GM23248 (cell line): ENCODE measurements around the gene RAB43. TPM values are rescaled to one million over a fixed set of nuclear protein-coding genes. Genes with fewer than 3 reads are reported as not detected.

ENCODE experiments used
- DNase-seq: peaks from one replicate; pipeline ENCODE4 v3.0.0-alpha.2; 2015
- H2AFZ ChIP-seq: fragments of 200-600 bp; sonication (generic); 2 replicates; pipeline ENCODE4 v1.6.1; 2016; ENCODE audit warnings: antibody characterized with exemption
- H3F3A ChIP-seq: fragments of 200-600 bp; sonication (generic); 2 replicates; pipeline ENCODE4 v1.6.1; 2016; ENCODE audit warnings: mild to moderate bottlenecking, antibody characterized with exemption, mixed run types; ENCODE audit not compliant: insufficient read depth
- H3K27ac ChIP-seq: fragments of 200-600 bp; sonication (generic); 2 replicates; pipeline ENCODE4 v1.5.1; 2016; ENCODE audit warnings: mild to moderate bottlenecking
- H3K27me3 ChIP-seq: fragments of 200-600 bp; sonication (generic); replicated peaks from 2 replicates; pipeline ENCODE4 v1.6.1; 2016; ENCODE audit warnings: mild to moderate bottlenecking; ENCODE audit not compliant: insufficient read depth
- H3K36me3 ChIP-seq: fragments of 200-600 bp; sonication (generic); 2 replicates; pipeline ENCODE4 v1.6.1; 2016; ENCODE audit warnings: low read depth, mild to moderate bottlenecking
- H3K4me1 ChIP-seq: fragments of 200-600 bp; sonication (generic); 2 replicates; pipeline ENCODE4 v1.6.1; 2016; ENCODE audit warnings: mild to moderate bottlenecking; ENCODE audit not compliant: insufficient read depth
- H3K4me2 ChIP-seq: fragments of 200-600 bp; sonication (generic); one replicate; pipeline ENCODE4 v1.6.1; 2016; ENCODE audit warnings: mild to moderate bottlenecking; ENCODE audit not compliant: unreplicated experiment
- H3K4me3 ChIP-seq: fragments of 200-600 bp; sonication (generic); 2 replicates; pipeline ENCODE4 v1.5.1; 2016; ENCODE audit warnings: mild to moderate bottlenecking
- H3K79me2 ChIP-seq: fragments of 200-600 bp; sonication (generic); 2 replicates; pipeline ENCODE4 v1.6.1; 2016; ENCODE audit warnings: mild to moderate bottlenecking; ENCODE audit not compliant: insufficient read depth
- H3K9ac ChIP-seq: fragments of 200-600 bp; sonication (generic); 2 replicates; pipeline ENCODE4 v1.6.1; 2016; ENCODE audit warnings: mild to moderate bottlenecking
- H3K9me2 ChIP-seq: fragments of 200-600 bp; sonication (generic); 2 replicates; pipeline ENCODE4 v1.6.1; 2016; ENCODE audit warnings: mixed run types, mild to moderate bottlenecking, moderate library complexity; ENCODE audit not compliant: insufficient read depth
- H3K9me3 ChIP-seq: fragments of 200-600 bp; sonication (generic); one replicate; pipeline ENCODE4 v1.6.1; 2017; ENCODE audit warnings: low read depth
- H4K20me1 ChIP-seq: fragments of 200-600 bp; sonication (generic); 2 replicates; pipeline ENCODE4 v1.6.0; 2016; ENCODE audit not compliant: insufficient read depth
- EZH2 ChIP-seq: fragments of 200-600 bp; sonication (generic); IDR thresholded peaks from 2 replicates; pipeline ENCODE4 v1.6.1; 2018; ENCODE audit warnings: antibody characterized with exemption, mild to moderate bottlenecking; ENCODE audit not compliant: insufficient read depth, poor library complexity, severe bottlenecking
- EZH2phosphoT487 ChIP-seq: fragments of 200-600 bp; sonication (generic); IDR thresholded peaks from 2 replicates; pipeline ENCODE4 v1.6.1; 2018; ENCODE audit warnings: antibody characterized with exemption, moderate library complexity, mild to moderate bottlenecking, low read depth; ENCODE audit not compliant: insufficient read depth
- WGBS, 2 experiments: methylation state at CpG; one replicate each; pipeline ENCODE4 v1.1.6; 2015 to 2017; ENCODE audit warnings: low lambda C conversion rate in 2 of 2, low coverage in 1 of 2; ENCODE audit errors: missing lambda C conversion rate in 2 of 2; 5-methylcytosine and 5-hydroxymethylcytosine counted together
- in situ Hi-C: fragments of 300-500 bp; cut with MboI; formaldehyde crosslinking; loops from 2 replicates; pipeline ENCODE4 v1.15.0; 2020
- polyA plus RNA-seq: library from polyadenylated mRNA; unstranded; fragments of >200 nt; fragmentation: Nextera tagmentation; extraction: Ambion mirVana; gene quantifications from 2 replicates; pipeline ENCODE4 v1.2.1, GENCODE V29; 2016
- total RNA-seq: library from RNA; depleted of rRNA; stranded (reverse); fragments of >200 nt; shearing (Covaris generic); gene quantifications from 2 replicates; pipeline ENCODE4 v1.2.3, GENCODE V29; 2014

The RAB43 gene
- total and polyA plus RNA-seq, 2 experiments from 2014 or later: 6.9 to 19.7 TPM

GRCh38 chr3:129130291-129130813, 8.7 kb upstream of the RAB43 start:
- Histone ChIP-seq H3F3A (no peaks in the 10 kb centered on the region), H3K27me3 (no peaks in the 10 kb centered on the region), H3K9me3 (no peaks in the 10 kb centered on the region), H3K4me1 (no peaks in the 10 kb centered on the region), H3K4me2 (no peak overlapping the region), H3K79me2 (no peaks in the 10 kb centered on the region), H3K9ac (no peak overlapping the region), H3K4me3 (no peak overlapping the region), H3K9me2 (no peaks in the 10 kb centered on the region), H3K27ac (no peak overlapping the region), H4K20me1 (no peaks in the 10 kb centered on the region), H2AFZ (no peak overlapping the region), H3K36me3 (peaks cover 14% of the 10 kb centered on the region; the same call in 1 of the 2 replicates)
- in situ Hi-C loops: no loop called here
- TF ChIP-seq EZH2: no peak
- no peak for TF ChIP-seq EZH2phosphoT487
- no peak for DNase-seq
- WGBS, 2 experiments: 92 to 95% methylated on average over 13 of the region's 13 CpGs

- Histone ChIP-seq H3K36me3 (peaks cover 8% of the 10 kb centered on the region; the same call in 1 of the 2 replicates), H3K79me2 (no peaks in the 10 kb centered on the region), H3K9me2 (no peaks in the 10 kb centered on the region), H2AFZ (no peak overlapping the region), H3K4me1 (no peaks in the 10 kb centered on the region), H3K9ac (no peak overlapping the region), H4K20me1 (no peaks in the 10 kb centered on the region), H3K4me3 (no peak overlapping the region), H3F3A (0 out of 2 replicates have a peak, but pooled peaks cover 4% of the 10 kb centered on the region), H3K27ac (no peak overlapping the region), H3K4me2 (no peak overlapping the region), H3K27me3 (no peaks in the 10 kb centered on the region), H3K9me3 (no peaks in the 10 kb centered on the region)
- in situ Hi-C loops: no loop called here
- 96 to 97% methylated on average over 13 to 16 of the region's 16 CpGs for WGBS, 2 experiments
- no peak for TF ChIP-seq EZH2phosphoT487
- TF ChIP-seq EZH2: no peak
- no peak for DNase-seq
Observed at GRCh38 chr3:129128357-129129155, 7.0 kb upstream of the RAB43 start.

GRCh38 chr3:129126726-129127280, 5.2 kb upstream of the RAB43 start:
- no peak overlapping the region for H2AFZ ChIP-seq
- H3K27me3 ChIP-seq: no peaks in the 10 kb centered on the region
- no peak for TF ChIP-seq EZH2
- TF ChIP-seq EZH2phosphoT487: no peak
- H3K4me3 ChIP-seq: no peak overlapping the region
- H3K27ac ChIP-seq: no peak overlapping the region
- no peak overlapping the region for H3K9ac ChIP-seq
- no peak overlapping the region for H3K4me2 ChIP-seq
- no peaks in the 10 kb centered on the region for H3K9me3 ChIP-seq
- H3K9me2 ChIP-seq: no peaks in the 10 kb centered on the region
- no peaks in the 10 kb centered on the region for H4K20me1 ChIP-seq
- no peaks in the 10 kb centered on the region for H3K4me1 ChIP-seq
- peaks cover 18% of the 10 kb centered on the region; the same call in 1 of the 2 replicates for H3F3A ChIP-seq
- no peaks in the 10 kb centered on the region for H3K36me3 ChIP-seq
- no peaks in the 10 kb centered on the region for H3K79me2 ChIP-seq
- 86 to 93% methylated on average over 9 of the region's 9 CpGs for WGBS, 2 experiments
- no peak for DNase-seq
- in situ Hi-C loops: no loop called here

GRCh38 chr3:129123314-129124060, 1.9 kb upstream of the RAB43 start:
- Histone ChIP-seq H3F3A (peaks cover 25% of the 10 kb centered on the region; the same call in 1 of the 2 replicates), H3K27ac (no peak overlapping the region), H3K4me3 (no peak overlapping the region), H3K9ac (no peak overlapping the region), H3K9me3 (no peaks in the 10 kb centered on the region), H4K20me1 (no peaks in the 10 kb centered on the region), H3K79me2 (peaks cover 18% of the 10 kb centered on the region), H3K4me1 (no peaks in the 10 kb centered on the region; the same call in 1 of the 2 replicates), H3K36me3 (no peaks in the 10 kb centered on the region), H3K27me3 (no peaks in the 10 kb centered on the region), H3K9me2 (no peaks in the 10 kb centered on the region), H2AFZ (no peak overlapping the region), H3K4me2 (no peak overlapping the region)
- TF ChIP-seq EZH2phosphoT487 (no peak), EZH2 (no peak)
- 56 to 59% methylated on average over 5 of the region's 5 CpGs for WGBS, 2 experiments
- in situ Hi-C loops: no loop called here
- DNase-seq: peak; percentile 55
